Mononuclear cell (primary cell): ENCODE data around the gene PXDN. TPM values are rescaled to one million over a fixed set of nuclear protein-coding genes. Genes with fewer than 3 reads are reported as not detected.

Experiments used
- H3K27me3 ChIP-seq: 2 replicates; pipeline ENCODE4 v1.6.0; 2011; ENCODE audit warnings: low read length, control low read depth; ENCODE audit not compliant: insufficient read depth
- H3K4me1 ChIP-seq: 2 replicates; pipeline ENCODE4 v1.5.1; 2011; ENCODE audit warnings: mild to moderate bottlenecking, low read length, control low read depth; ENCODE audit not compliant: insufficient read depth
- H3K4me3 ChIP-seq: 2 replicates; pipeline ENCODE4 v1.5.1; 2011; ENCODE audit warnings: mild to moderate bottlenecking, low read length, moderate library complexity
- H3K9me3 ChIP-seq: 2 replicates; pipeline ENCODE4 v1.5.1; 2011; ENCODE audit warnings: low read depth, mild to moderate bottlenecking, control low read depth, low read length
- total RNA-seq: library from RNA; depleted of rRNA; stranded (reverse); fragments of >200 nt; gene quantifications from one replicate; pipeline ENCODE4 v1.2.3, GENCODE V29; 2012

PXDN gene
- total RNA-seq, 1 donor = 0.94 TPM

- no peak overlapping the region for H3K4me3 ChIP-seq
- H3K27me3 ChIP-seq = no peaks in the 10 kb centered on the region
- no peaks in the 10 kb centered on the region for H3K4me1 ChIP-seq
- H3K9me3 ChIP-seq = no peaks in the 10 kb centered on the region
These were observed 69.4 kb downstream of the PXDN start for GRCh38 chr2:1674766-1675397.

- H3K4me1 ChIP-seq = no peaks in the 10 kb centered on the region
- no peak overlapping the region for H3K4me3 ChIP-seq
- H3K9me3 ChIP-seq = no peaks in the 10 kb centered on the region
- H3K27me3 ChIP-seq = no peaks in the 10 kb centered on the region
These were observed 70.0 kb downstream of the PXDN start for GRCh38 chr2:1674276-1674675.

GRCh38 chr2:1673160-1673944 lies 71.0 kb downstream of the PXDN start:
- H3K9me3 ChIP-seq = no peaks in the 10 kb centered on the region
- no peak overlapping the region for H3K4me3 ChIP-seq
- no peaks in the 10 kb centered on the region for H3K4me1 ChIP-seq
- no peaks in the 10 kb centered on the region for H3K27me3 ChIP-seq

DNA sequence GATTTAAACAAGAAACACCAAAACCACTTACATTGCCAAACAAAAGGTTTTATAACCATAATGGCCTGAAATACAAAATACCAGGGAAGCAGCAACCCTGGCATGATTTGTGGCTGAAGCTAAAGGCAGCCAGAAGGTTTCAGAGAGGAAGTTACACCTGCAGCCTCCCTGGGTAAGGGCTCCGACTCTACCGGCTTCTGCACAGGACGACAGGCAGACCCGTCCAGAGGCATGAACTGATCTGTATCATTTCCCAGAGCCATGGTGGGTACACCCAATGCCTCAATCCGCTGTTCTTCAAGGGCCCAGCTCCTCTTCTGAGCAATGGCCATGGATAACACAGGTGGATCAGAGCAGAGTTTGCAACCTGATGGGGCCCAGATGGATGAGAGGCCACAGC lies 71.6 kb downstream of the PXDN start:
- Histone ChIP-seq H3K4me3 (no peak overlapping the region), H3K4me1 (no peaks in the 10 kb centered on the region), H3K9me3 (no peaks in the 10 kb centered on the region), H3K27me3 (no peaks in the 10 kb centered on the region)

DNA sequence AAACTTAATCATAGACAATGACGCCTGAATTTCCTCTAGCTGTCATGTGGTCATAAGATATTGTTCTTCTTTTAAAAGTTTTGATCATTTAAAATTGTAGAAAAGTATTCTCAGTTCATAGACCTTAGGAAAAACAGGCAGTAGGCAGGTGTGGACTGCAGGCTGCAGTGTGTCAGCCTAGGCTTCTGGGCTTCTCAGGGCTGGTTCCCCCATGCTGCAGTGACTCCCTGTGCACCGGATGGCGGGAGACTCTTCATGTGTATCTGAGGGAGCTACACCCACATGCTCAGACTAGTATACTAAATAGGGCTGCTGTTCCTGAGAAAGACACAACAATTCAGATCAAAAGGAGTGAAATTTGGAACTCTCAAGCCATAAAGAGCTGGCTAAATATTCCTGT lies 72.4 kb downstream of the PXDN start:
- no peaks in the 10 kb centered on the region for H3K9me3 ChIP-seq
- no peaks in the 10 kb centered on the region for H3K27me3 ChIP-seq
- H3K4me3 ChIP-seq = no peak overlapping the region
- no peaks in the 10 kb centered on the region for H3K4me1 ChIP-seq

- Histone ChIP-seq H3K4me1 (no peaks in the 10 kb centered on the region), H3K9me3 (no peaks in the 10 kb centered on the region), H3K27me3 (no peaks in the 10 kb centered on the region), H3K4me3 (no peak overlapping the region)
These were observed 73.7 kb downstream of the PXDN start for GRCh38 chr2:1670636-1671035.

- H3K4me3 ChIP-seq = no peak overlapping the region
- no peaks in the 10 kb centered on the region for H3K27me3 ChIP-seq
- no peaks in the 10 kb centered on the region for H3K4me1 ChIP-seq
- no peaks in the 10 kb centered on the region for H3K9me3 ChIP-seq
These were observed 78.4 kb downstream of the PXDN start for GRCh38 chr2:1665761-1666505.

DNA sequence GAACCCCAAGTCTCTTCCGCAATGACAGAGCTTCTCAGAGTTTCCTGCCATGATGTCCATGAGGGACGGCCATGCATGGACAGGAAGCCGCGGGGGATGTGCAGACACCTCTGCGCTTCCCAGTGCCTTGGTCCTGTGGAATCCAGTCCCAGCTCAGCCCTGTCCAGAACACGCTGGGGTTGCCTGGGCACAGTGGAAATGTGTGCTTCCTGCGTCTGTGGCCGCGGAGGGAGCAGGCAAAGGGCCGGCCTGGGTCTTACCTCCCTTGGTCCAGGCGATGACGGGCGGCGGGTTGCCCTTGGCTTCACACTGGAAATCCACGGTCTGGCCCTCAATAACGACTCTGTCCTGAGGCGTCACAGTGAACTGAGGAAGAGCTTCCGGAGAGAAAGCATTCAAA lies 79.6 kb downstream of the PXDN start:
- Histone ChIP-seq H3K9me3 (no peaks in the 10 kb centered on the region), H3K4me1 (no peaks in the 10 kb centered on the region), H3K27me3 (no peaks in the 10 kb centered on the region), H3K4me3 (no peak overlapping the region)

- Histone ChIP-seq H3K27me3 (no peaks in the 10 kb centered on the region), H3K9me3 (no peaks in the 10 kb centered on the region), H3K4me1 (no peaks in the 10 kb centered on the region), H3K4me3 (no peak overlapping the region)
These were observed 80.2 kb downstream of the PXDN start for GRCh38 chr2:1664076-1664605.

DNA sequence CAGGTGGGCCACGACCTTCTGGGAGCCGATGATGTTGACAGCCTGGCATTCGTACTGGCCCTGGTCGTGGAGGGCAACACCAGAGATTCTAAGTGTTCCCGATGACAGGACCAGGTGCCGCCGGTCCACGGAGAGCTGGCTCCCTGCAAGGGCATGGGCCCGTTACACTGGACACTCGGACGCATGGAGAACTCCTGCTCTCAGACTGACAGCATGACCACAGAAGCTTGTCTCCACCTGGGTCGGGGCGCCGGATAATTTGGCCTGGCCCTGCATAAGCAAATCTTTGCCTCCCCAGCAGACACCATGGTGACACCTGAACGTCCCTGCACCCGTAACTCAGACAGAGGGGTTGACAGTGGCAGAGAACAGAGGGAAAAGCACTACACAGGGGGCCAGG lies 80.7 kb downstream of the PXDN start:
- Histone ChIP-seq H3K9me3 (no peaks in the 10 kb centered on the region), H3K4me1 (no peaks in the 10 kb centered on the region), H3K27me3 (no peaks in the 10 kb centered on the region), H3K4me3 (no peak overlapping the region)

- Histone ChIP-seq H3K4me1 (no peaks in the 10 kb centered on the region), H3K27me3 (no peaks in the 10 kb centered on the region), H3K9me3 (no peaks in the 10 kb centered on the region), H3K4me3 (no peak overlapping the region)
These were observed 81.6 kb downstream of the PXDN start for GRCh38 chr2:1662606-1663180.

DNA sequence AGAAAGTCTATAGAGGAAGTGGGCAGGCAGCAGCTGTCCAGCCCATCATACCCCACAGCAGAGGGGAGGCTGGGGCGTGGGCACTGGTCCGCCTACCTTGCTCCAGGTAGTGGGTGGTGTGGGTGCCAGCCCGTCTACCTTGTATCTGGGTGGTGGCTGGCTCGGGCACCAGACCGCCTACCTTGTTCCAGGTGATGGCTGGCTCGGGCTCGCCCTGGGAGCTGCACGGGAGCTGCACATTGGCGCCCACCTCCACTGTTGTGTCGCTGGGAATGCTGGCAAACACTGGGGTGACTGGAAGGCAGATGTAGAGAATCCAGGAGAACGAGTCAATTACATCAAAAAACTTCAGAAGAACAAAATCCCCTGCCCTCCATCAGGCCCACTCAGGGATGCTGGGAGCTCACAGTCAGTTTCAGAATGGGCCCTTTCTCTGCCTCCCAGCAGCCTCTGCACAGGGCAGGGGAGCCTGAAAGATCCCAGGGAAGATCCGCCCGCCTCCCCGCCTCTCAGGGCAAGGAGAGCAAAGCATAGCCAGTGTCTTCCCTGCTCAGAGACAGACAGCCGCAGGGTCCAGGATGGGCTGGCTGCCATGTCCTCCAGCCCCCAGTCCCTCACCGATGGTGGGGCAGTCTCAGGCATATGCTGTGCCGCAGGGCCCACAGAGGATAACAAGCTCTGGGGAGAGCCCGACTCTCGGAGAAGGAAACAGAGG lies 82.3 kb downstream of the PXDN start:
- no peaks in the 10 kb centered on the region for H3K4me1 ChIP-seq
- H3K4me3 ChIP-seq = no peak overlapping the region
- H3K27me3 ChIP-seq = no peaks in the 10 kb centered on the region

GRCh38 chr2:1660656-1661640 lies 83.4 kb downstream of the PXDN start:
- no peaks in the 10 kb centered on the region for H3K27me3 ChIP-seq
- no peaks in the 10 kb centered on the region for H3K9me3 ChIP-seq
- no peak overlapping the region for H3K4me3 ChIP-seq
- H3K4me1 ChIP-seq = no peaks in the 10 kb centered on the region

More for the DNA sequence above, 82.3 kb downstream of the PXDN start:
- H3K9me3 ChIP-seq = no peaks in the 10 kb centered on the region
